SU-DHL-6 (cell line): ENCODE results near the gene PRPF6.
"Not testable (repeated sequence)": the region's sequence is repeated elsewhere in the genome, so short reads cannot be mapped to it uniquely, and the experiment has no call there.

Experiments used
- H2AFZ ChIP-seq: fragments of 200-600 bp; sonication (generic); 2 replicates; pipeline ENCODE4 v1.6.1; 2014; ENCODE audit warnings: low read depth, mild to moderate bottlenecking, moderate library complexity, mixed read lengths, antibody characterized with exemption, low read length; ENCODE audit not compliant: severe bottlenecking
- H3F3A ChIP-seq: fragments of 200-600 bp; shearing (Covaris generic); 2 replicates; pipeline ENCODE4 v1.6.0; 2016; ENCODE audit warnings: antibody characterized with exemption, mild to moderate bottlenecking; ENCODE audit not compliant: insufficient read depth
- H3K27ac ChIP-seq: fragments of 200-600 bp; sonication (generic); 2 replicates; pipeline ENCODE4 v1.5.1; 2016; ENCODE audit warnings: low read depth, mild to moderate bottlenecking, low read length, moderate library complexity, mixed read lengths
- H3K27me3 ChIP-seq: fragments of 200-600 bp; sonication (generic), shearing (Covaris generic); 2 replicates; pipeline ENCODE4 v1.6.0; 2014; ENCODE audit warnings: mild to moderate bottlenecking, low read length
- H3K36me3 ChIP-seq: fragments of 200-600 bp; sonication (generic); 2 replicates; pipeline ENCODE4 v1.6.1; 2014; ENCODE audit warnings: mild to moderate bottlenecking, low read length, mixed read lengths
- H3K4me2 ChIP-seq: fragments of 300-600, 200-600 bp; shearing (Covaris generic), sonication (generic); 2 replicates; pipeline ENCODE4 v1.6.0; 2014; ENCODE audit warnings: low read length, low read depth, mild to moderate bottlenecking; ENCODE audit not compliant: poor library complexity, severe bottlenecking
- H3K4me3 ChIP-seq: fragments of 200-600 bp; sonication (generic); 2 replicates; pipeline ENCODE4 v1.5.1; 2014; ENCODE audit warnings: antibody characterized with exemption, low read length, mild to moderate bottlenecking, mixed read lengths; ENCODE audit not compliant: insufficient read depth, poor library complexity, severe bottlenecking
- H3K79me2 ChIP-seq: fragments of 200-600 bp; sonication (generic); 2 replicates; pipeline ENCODE4 v1.6.1; 2014; ENCODE audit warnings: mild to moderate bottlenecking, low read length, moderate library complexity; ENCODE audit not compliant: insufficient read depth
- H3K9ac ChIP-seq: fragments of 200-600 bp; sonication (generic); 2 replicates; pipeline ENCODE4 v1.7.0; 2014; ENCODE audit warnings: mild to moderate bottlenecking, low read length
- H3K9me2 ChIP-seq: fragments of 200-600 bp; sonication (generic); replicated peaks from 2 replicates; pipeline ENCODE4 v1.6.1; 2014; ENCODE audit warnings: low read length; ENCODE audit not compliant: insufficient read depth
- H3K9me3 ChIP-seq: fragments of 200-600 bp; sonication (generic); 2 replicates; pipeline ENCODE4 v1.6.1; 2014; ENCODE audit warnings: low read length, mixed read lengths; ENCODE audit not compliant: insufficient read depth
- H4K20me1 ChIP-seq: fragments of 200-600 bp; sonication (generic); 2 replicates; pipeline ENCODE4 v1.6.1; 2014; ENCODE audit warnings: low read depth, mild to moderate bottlenecking, antibody characterized with exemption, low read length, moderate library complexity, mixed read lengths
- CTCF ChIP-seq: fragments of 200-600 bp; sonication (generic); IDR thresholded peaks from one replicate; pipeline ENCODE4 v1.5.1; 2017; ENCODE audit warnings: antibody characterized with exemption, mild to moderate bottlenecking, low read length, moderate library complexity; ENCODE audit not compliant: insufficient read depth, poor library complexity, severe bottlenecking
- EZH2phosphoT487 ChIP-seq: fragments of 200-600 bp; sonication (generic), shearing (Covaris generic); conservative IDR thresholded peaks from 2 replicates; pipeline ENCODE4 v1.6.1; 2018; ENCODE audit warnings: mild to moderate bottlenecking, antibody characterized with exemption, low read length, moderate library complexity, mixed read lengths

The PRPF6 gene

GRCh38 chr20:64009811-64010387, 29.0 kb downstream of the PRPF6 start:
- Histone ChIP-seq H2AFZ (no peak overlapping the region), H3K79me2 (no peaks in the 10 kb centered on the region), H3F3A (peaks cover 14% of the 10 kb centered on the region; the same call in 1 of the 2 replicates), H3K4me3 (no peak overlapping the region), H3K9ac (no peak overlapping the region), H3K9me2 (no peaks in the 10 kb centered on the region), H3K36me3 (peaks cover 11% of the 10 kb centered on the region; the same call in 1 of the 2 replicates), H3K27me3 (no peaks in the 10 kb centered on the region), H3K27ac (no peak overlapping the region), H3K9me3 (no peaks in the 10 kb centered on the region), H4K20me1 (no peaks in the 10 kb centered on the region), H3K4me2 (no peak overlapping the region)
- no peak for TF ChIP-seq EZH2phosphoT487

GRCh38 chr20:64010711-64011237, 29.8 kb downstream of the PRPF6 start:
- no peak overlapping the region for H3K4me2 ChIP-seq

GRCh38 chr20:64011366-64011779, 30.4 kb downstream of the PRPF6 start:
- TF ChIP-seq CTCF: no peak
- no peak for TF ChIP-seq EZH2phosphoT487
- Histone ChIP-seq H3K27me3 (no peaks in the 10 kb centered on the region), H2AFZ (no peak overlapping the region), H3K36me3 (peaks cover 11% of the 10 kb centered on the region; the same call in 1 of the 2 replicates), H3F3A (peaks cover 14% of the 10 kb centered on the region; the same call in 1 of the 2 replicates), H3K9me3 (no peaks in the 10 kb centered on the region), H3K9ac (no peak overlapping the region), H3K4me3 (no peak overlapping the region), H3K4me2 (no peak overlapping the region), H3K27ac (peak overlapping the region; percentile 48; the same call in 1 of the 2 replicates), H3K9me2 (no peaks in the 10 kb centered on the region), H3K79me2 (no peaks in the 10 kb centered on the region), H4K20me1 (no peaks in the 10 kb centered on the region)

More at GRCh38 chr20:64010711-64011237, 29.8 kb downstream of the PRPF6 start:
- Histone ChIP-seq H3K27me3 (no peaks in the 10 kb centered on the region), H3K9me2 (no peaks in the 10 kb centered on the region), H3K79me2 (no peaks in the 10 kb centered on the region), H3K9ac (no peak overlapping the region), H3K9me3 (no peaks in the 10 kb centered on the region), H2AFZ (no peak overlapping the region), H3K36me3 (peaks cover 11% of the 10 kb centered on the region; the same call in 1 of the 2 replicates), H3K4me3 (no peak overlapping the region), H3K27ac (no peak overlapping the region), H4K20me1 (no peaks in the 10 kb centered on the region), H3F3A (peaks cover 14% of the 10 kb centered on the region; the same call in 1 of the 2 replicates)
- TF ChIP-seq EZH2phosphoT487 (no peak), CTCF (no peak)

- peaks cover 14% of the 10 kb centered on the region; the same call in 1 of the 2 replicates for H3F3A ChIP-seq
- not testable (repeated sequence) for H3K9ac ChIP-seq, H4K20me1 ChIP-seq, H3K9me3 ChIP-seq, H3K9me2 ChIP-seq, H2AFZ ChIP-seq, H3K27me3 ChIP-seq, H3K79me2 ChIP-seq, H3K4me3 ChIP-seq
- peaks cover 11% of the 10 kb centered on the region; the same call in 1 of the 2 replicates for H3K36me3 ChIP-seq
- H3K27ac ChIP-seq: peak overlapping the region; percentile 70
- peak overlapping the region; percentile 25 for H3K4me2 ChIP-seq
Observed at GRCh38 chr20:64012385-64013154, 31.6 kb downstream of the PRPF6 start.
